ENCODE results near the gene NDUFS7.

- TF ChIP-seq CTCF (IDR thresholded peaks at IDR 0.05) (no peak), ZFX (IDR thresholded peaks at IDR 0.05; ENCODE audit: borderline replicate concordance) (no peak)
These were observed 9.3 kb downstream of the NDUFS7 start for GRCh38 chr19:1392939-1393530.

Data from 22Rv1 (cell line).